GM12878 (cell line): ENCODE data around the gene CAP2. TPM values are rescaled to one million over a fixed set of nuclear protein-coding genes. Genes with fewer than 3 reads are reported as not detected.

Source experiments
- ATAC-seq: fragments of 200-7000 bp; cut with Tn5 transposase; 3 replicates; pipeline ENCODE4 v1.9.1; 2020; ENCODE audit warnings: mild to moderate bottlenecking, moderate library complexity
- BruUV-seq: library from RNA; stranded (reverse); fragments of 400-500 nt; replicated peaks from 2 replicates; lab custom pipeline; 2021; lab: Mats Ljungman, UMichigan
- CTCF ChIA-PET: fragments of 300-600 bp; sonication (Branson Sonifier 250); formaldehyde crosslinking; extraction: SDS; loops from one replicate; lab custom pipeline; 2021; ENCODE audit warnings: inconsistent platforms; lab: Yijun Ruan, JAX
- POLR2A ChIA-PET: fragments of 350-600 bp; formaldehyde crosslinking; extraction: SDS; loops from one replicate; lab custom pipeline; 2021; ENCODE audit warnings: inconsistent platforms; lab: Charles Lee
- RAD21 ChIA-PET: fragments of 300-600 bp; sonication (Branson Sonifier 250); formaldehyde crosslinking; loops from one replicate; lab custom pipeline; 2023; ENCODE audit warnings: antibody characterized with exemption; ENCODE audit not compliant: unreplicated experiment; lab: Charles Lee
- SMC1A ChIA-PET: fragments of 300-600 bp; sonication (Branson Sonifier 250); formaldehyde crosslinking; loops from one replicate; lab custom pipeline; 2023; ENCODE audit not compliant: unreplicated experiment, uncharacterized antibody; lab: Charles Lee
- DNase-seq: peaks from one replicate; pipeline ENCODE4 v3.0.0-alpha.2; 2011; ENCODE audit warnings: low read depth, low spot score
- FAIRE-seq: peaks from 3 replicates; lab custom pipeline; 2011; peaks lifted over from hg19 to GRCh38; lab: Jason Lieb, UNC
- H2AFZ ChIP-seq: 2 replicates; pipeline ENCODE4 v1.6.0; 2011; ENCODE audit warnings: low read depth, low read length, control low read depth; ENCODE audit not compliant: control insufficient read depth
- H3K27ac ChIP-seq: 2 replicates; pipeline ENCODE4 v1.5.1; 2011; ENCODE audit warnings: control low read depth; ENCODE audit not compliant: control insufficient read depth, insufficient read depth
- H3K27me3 ChIP-seq, 2 experiments: replicated peaks in 1 of 2; 2 replicates each; pipeline versions ENCODE4 v1.6.0 to v1.6.1; 2011; ENCODE audit warnings: low read length in 1 of 2; ENCODE audit not compliant: control insufficient read depth in 2 of 2, insufficient read depth in 2 of 2
- H3K36me3 ChIP-seq, 2 experiments: 2 replicates each; pipeline ENCODE4 v1.5.1; 2011; ENCODE audit warnings: low read length in 1 of 2; ENCODE audit not compliant: control insufficient read depth in 2 of 2, insufficient read depth in 2 of 2
- H3K4me1 ChIP-seq: 2 replicates; pipeline ENCODE4 v1.6.1; 2011; ENCODE audit warnings: mild to moderate bottlenecking, low read length, moderate library complexity, mixed read lengths; ENCODE audit not compliant: control insufficient read depth, insufficient read depth
- H3K4me2 ChIP-seq: 2 replicates; pipeline ENCODE4 v1.6.0; 2011; ENCODE audit warnings: control low read depth; ENCODE audit not compliant: control insufficient read depth, insufficient read depth
- H3K4me3 ChIP-seq: fragments of 200-600 bp; sonication (generic); 2 replicates; pipeline ENCODE4 v1.5.1; 2016
- H3K79me2 ChIP-seq: 2 replicates; pipeline ENCODE4 v1.6.0; 2011; ENCODE audit warnings: low read length; ENCODE audit not compliant: control insufficient read depth, insufficient read depth
- H3K9ac ChIP-seq: 2 replicates; pipeline ENCODE4 v1.8.0; 2011; ENCODE audit warnings: low read length, control low read depth, mixed read lengths; ENCODE audit not compliant: control insufficient read depth, insufficient read depth
- H3K9me3 ChIP-seq: replicated peaks from 3 replicates; pipeline ENCODE4 v1.5.1; 2011; ENCODE audit warnings: mild to moderate bottlenecking, low read length; ENCODE audit not compliant: control insufficient read depth, insufficient read depth
- H4K20me1 ChIP-seq: 2 replicates; pipeline ENCODE4 v1.6.0; 2011; ENCODE audit not compliant: control insufficient read depth, insufficient read depth
- BCL11A ChIP-seq: IDR thresholded peaks from 2 replicates; pipeline ENCODE4 v1.6.1; 2011; ENCODE audit warnings: low read depth, low read length
- BRCA1 ChIP-seq: IDR thresholded peaks from 2 replicates; pipeline ENCODE4 v1.6.1; 2011; ENCODE audit warnings: low read depth, low read length, improper control_type of control experiment
- CBX5 ChIP-seq: sonication (generic); IDR thresholded peaks from 2 replicates; pipeline ENCODE4 v1.6.1; 2016; ENCODE audit warnings: low read depth, moderate library complexity, mild to moderate bottlenecking, inconsistent platforms
- CREM ChIP-seq: IDR thresholded peaks from 2 replicates; pipeline ENCODE4 v1.6.1; 2014; ENCODE audit warnings: antibody characterized with exemption, low read depth
- E4F1 ChIP-seq: fragments of 450-650 bp; IDR thresholded peaks from 2 replicates; pipeline ENCODE4 v1.6.1; 2018; ENCODE audit warnings: borderline replicate concordance, mild to moderate bottlenecking; ENCODE audit not compliant: partially characterized antibody
- HDAC6 ChIP-seq: fragments of 200-600 bp; sonication (generic); IDR thresholded peaks from one replicate; pipeline ENCODE4 v1.8.0; 2017; ENCODE audit warnings: antibody characterized with exemption; ENCODE audit not compliant: unreplicated experiment
- HDGF ChIP-seq: fragments of 450-650 bp; IDR thresholded peaks from 2 replicates; pipeline ENCODE4 v1.6.1; 2016; ENCODE audit warnings: antibody characterized with exemption
- IKZF2 ChIP-seq, 2 experiments: fragments of 450-650 bp; IDR thresholded peaks; 2 replicates each; pipeline ENCODE4 v1.6.1; 2017; ENCODE audit warnings: mild to moderate bottlenecking in 2 of 2, moderate library complexity in 2 of 2
- IRF4 ChIP-seq: IDR thresholded peaks from 2 replicates; pipeline ENCODE4 v1.6.1; 2011; ENCODE audit warnings: low read depth, low read length
- JUNB ChIP-seq: IDR thresholded peaks from 2 replicates; pipeline ENCODE4 v1.6.1; 2016; ENCODE audit warnings: antibody characterized with exemption, mild to moderate bottlenecking
- PAX5 ChIP-seq: IDR thresholded peaks from 2 replicates; pipeline ENCODE4 v1.6.1; 2011; ENCODE audit warnings: low read depth, low read length, borderline replicate concordance
- PML ChIP-seq: IDR thresholded peaks from 2 replicates; pipeline ENCODE4 v1.6.1; 2012; ENCODE audit warnings: low read length, inconsistent platforms
- RELA ChIP-seq: fragments of 450-650 bp; IDR thresholded peaks from 2 replicates; pipeline ENCODE4 v1.8.0; 2014; ENCODE audit warnings: borderline replicate concordance; ENCODE audit not compliant: partially characterized antibody
- SP1 ChIP-seq: IDR thresholded peaks from one replicate; pipeline ENCODE4 v1.6.1; 2011; ENCODE audit warnings: low read depth, low read length
- STAT3 ChIP-seq: IDR thresholded peaks from 2 replicates; pipeline ENCODE4 v1.6.1; 2011; ENCODE audit warnings: low read depth, low read length, improper control_type of control experiment
- TARDBP ChIP-seq: IDR thresholded peaks from 2 replicates; pipeline ENCODE4 v1.6.1; 2016; ENCODE audit warnings: borderline replicate concordance
- TCF12 ChIP-seq: IDR thresholded peaks from 2 replicates; pipeline ENCODE4 v1.6.1; 2011; ENCODE audit warnings: low read depth, mild to moderate bottlenecking, low read length
- WGBS: methylation state at CpG from one replicate; pipeline ENCODE4 v1.1.6; 2016; ENCODE audit warnings: low lambda C conversion rate; ENCODE audit not compliant: insufficient replicate concordance, insufficient coverage; ENCODE audit errors: missing lambda C conversion rate; 5-methylcytosine and 5-hydroxymethylcytosine counted together
- in situ Hi-C: fragments of 300-500 bp; cut with MboI; formaldehyde crosslinking; loops from 9 replicates; pipeline ENCODE4 v1.14.3; 2018; ENCODE audit warnings: mixed read lengths
- intact Hi-C: fragments of 100-400 bp; cut with micrococcal nuclease; formaldehyde crosslinking; loops from one replicate; pipeline ENCODE4 v1.14.2; 2022; ENCODE audit not compliant: unreplicated experiment
- polyA plus RNA-seq, 11 experiments: library from polyadenylated mRNA; depleted of rRNA in 4 of 11; unstranded in 6 of 11; stranded (reverse) in 5 of 11; fragments of >200 nt; fragmentation: Nextera tagmentation in 4 of 11; fragmentation: Illumina TruSeq in 1 of 11; extraction: Ambion mirVana in 4 of 11; extraction: Trizol in 1 of 11; gene quantifications; 1 replicate in 1 of 11; 2 replicates in 10 of 11; pipeline versions ENCODE4 v1.2.1 to v1.2.3, GENCODE V29; 2011 to 2016; ENCODE audit warnings: inconsistent platforms in 2 of 11, missing spikeins in 2 of 11, low read depth in 1 of 11
- total RNA-seq, 4 experiments: library from RNA; depleted of rRNA in 3 of 4; stranded (reverse); fragments of >200 nt in 3 of 4; fragmentation: Illumina TruSeq in 1 of 4; extraction: Trizol in 1 of 4; gene quantifications; 2 replicates each; pipeline versions ENCODE4 v1.2.1 to v1.2.3, GENCODE V29; 2013 to 2021
- TF ChIP-seq, protein P1 (sequence below): fragments of 450-650 bp; conservative IDR thresholded peaks from 2 replicates; pipeline ENCODE4 v1.6.1; 2017; ENCODE audit warnings: mild to moderate bottlenecking, moderate library complexity

CAP2 gene
- total and polyA plus RNA-seq, 10 of the 15 experiments (the other 5 are each of a cell fraction or from before 2014, with no cell fraction given): 0.10 to 2.0 (median 0.15) TPM; not detected in 7

GRCh38 chr6:17442196-17442595 lies 48.8 kb downstream of the CAP2 start (continued):
- no peak for TF ChIP-seq E4F1
- no peak for TF ChIP-seq PML
- TF ChIP-seq TARDBP: no peak
- TF ChIP-seq CBX5: no peak
- no peak for TF ChIP-seq BCL11A
- no peak for TF ChIP-seq STAT3

- no peaks in the 10 kb centered on the region for H3K36me3 ChIP-seq
- no peak overlapping the region for H3K4me3 ChIP-seq
- H3K9me3 ChIP-seq: no peaks in the 10 kb centered on the region
- no peaks in the 10 kb centered on the region for H3K27me3 ChIP-seq
- H3K9ac ChIP-seq: no peak overlapping the region
- intact Hi-C loops (no loop called here), in situ Hi-C loops (no loop called here)
- WGBS: 0% methylated on average over 2 of the region's 2 CpGs
- ChIA-PET RAD21 (interaction anchor here (0.7 to 2.1 kb wide), 12 partner anchors 15 to 137 kb away, joined by 3 to 15 read pairs (median 4); partner anchors contain the start of gene CAP2), POLR2A (interaction anchor here (0.6 to 1.7 kb wide), 3 partner anchors 13 to 44 kb away, joined by 3 to 8 read pairs (median 4); no protein-coding TSS in a partner anchor), CTCF (interaction anchor here (0.8 to 1.9 kb wide), 8 partner anchors 9 to 369 kb away, joined by 3 to 9 read pairs (median 4); no protein-coding TSS in a partner anchor), SMC1A (interaction anchor here (0.7 to 2.7 kb wide), 23 partner anchors 11 to 290 kb away, joined by 3 to 16 read pairs (median 5); no protein-coding TSS in a partner anchor)
- peak; percentile 58 for ATAC-seq
- no peak for DNase-seq
- H4K20me1 ChIP-seq: no peaks in the 10 kb centered on the region
- H3K4me2 ChIP-seq: peak overlapping the region; percentile 21; the same call in 1 of the 2 replicates
- BruUV-seq: no TSS peak
- FAIRE-seq: no peak
- peak in 1 of 2 experiments; percentile 7; a peak in 1 of 4 replicates for TF ChIP-seq IKZF2 (IDR thresholded peaks at IDR 0.05)
- TF ChIP-seq TCF12: no peak
- TF ChIP-seq JUNB: no peak
- no peak for TF ChIP-seq RELA
- TF ChIP-seq PAX5: peak; percentile 79
- TF ChIP-seq, protein P1, sequence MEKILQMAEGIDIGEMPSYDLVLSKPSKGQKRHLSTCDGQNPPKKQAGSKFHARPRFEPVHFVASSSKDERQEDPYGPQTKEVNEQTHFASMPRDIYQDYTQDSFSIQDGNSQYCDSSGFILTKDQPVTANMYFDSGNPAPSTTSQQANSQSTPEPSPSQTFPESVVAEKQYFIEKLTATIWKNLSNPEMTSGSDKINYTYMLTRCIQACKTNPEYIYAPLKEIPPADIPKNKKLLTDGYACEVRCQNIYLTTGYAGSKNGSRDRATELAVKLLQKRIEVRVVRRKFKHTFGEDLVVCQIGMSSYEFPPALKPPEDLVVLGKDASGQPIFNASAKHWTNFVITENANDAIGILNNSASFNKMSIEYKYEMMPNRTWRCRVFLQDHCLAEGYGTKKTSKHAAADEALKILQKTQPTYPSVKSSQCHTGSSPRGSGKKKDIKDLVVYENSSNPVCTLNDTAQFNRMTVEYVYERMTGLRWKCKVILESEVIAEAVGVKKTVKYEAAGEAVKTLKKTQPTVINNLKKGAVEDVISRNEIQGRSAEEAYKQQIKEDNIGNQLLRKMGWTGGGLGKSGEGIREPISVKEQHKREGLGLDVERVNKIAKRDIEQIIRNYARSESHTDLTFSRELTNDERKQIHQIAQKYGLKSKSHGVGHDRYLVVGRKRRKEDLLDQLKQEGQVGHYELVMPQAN: no peak
- TF ChIP-seq CREM: no peak
- no peak for TF ChIP-seq HDAC6
- no peak for TF ChIP-seq HDGF
- no peak for TF ChIP-seq IRF4
- no peak for TF ChIP-seq BRCA1
- no peak for TF ChIP-seq SP1
- H3K4me1 ChIP-seq: peaks cover 5% of the 10 kb centered on the region
- H2AFZ ChIP-seq: no peak overlapping the region
- H3K27ac ChIP-seq: no peak overlapping the region
- no peaks in the 10 kb centered on the region for H3K79me2 ChIP-seq
Observed at GRCh38 chr6:17446713-17447112, 53.3 kb downstream of the CAP2 start.
